ENCODE results near the gene PXK. TPM values are rescaled to one million over a fixed set of nuclear protein-coding genes. Genes with fewer than 3 reads are reported as not detected.
A peak's percentile ranks its signal among the peaks of the same experiment; 100 is the strongest.

Gene PXK
- total and polyA plus RNA-seq, 8 donors, result 8.3 to 54.0 (median 31.1) TPM

GRCh38 chr3:58411851-58412830 is 79.4 kb downstream of the PXK start:
- intact Hi-C loops (cut with DNase I; ENCODE audit: low total_unique reads), result loop anchor here (2.0 kb wide), 1 partner anchor 91 kb away; no protein-coding TSS in a partner anchor

GRCh38 chr3:58414538-58415197 is 82.0 kb downstream of the PXK start:
- peak overlapping the region in 2 of 5 donors; percentile 7 to 18 for H3K27ac ChIP-seq
- peak; percentile 40 to 85 for DNase-seq
- no peak overlapping the region for H3K4me3 ChIP-seq
- no peak for TF ChIP-seq POLR2A (IDR thresholded peaks at IDR 0.05)
- TF ChIP-seq CTCF (IDR thresholded peaks at IDR 0.05), result peak in 5 of 7 experiments; percentile 57 to 86 (median 77)
- TF ChIP-seq POLR2AphosphoS5 (IDR thresholded peaks at IDR 0.05), result peak in 1 of 3 donors; percentile 55
- no peak for TF ChIP-seq EP300 (IDR thresholded peaks at IDR 0.05)
- peaks cover 10 to 59% (median 43%) of the 10 kb centered on the region in 4 donors for H3K36me3 ChIP-seq
- H3K4me1 ChIP-seq, result peaks cover 4 to 20% (median 10%) of the 10 kb centered on the region in 4 donors
- intact Hi-C loops (cut with DNase I; ENCODE audit: low total_unique reads), result no loop called here
- no peaks in the 10 kb centered on the region for H3K27me3 ChIP-seq
- no peaks in the 10 kb centered on the region for H3K9me3 ChIP-seq

More at GRCh38 chr3:58411851-58412830, 79.4 kb downstream of the PXK start:
- TF ChIP-seq POLR2AphosphoS5 (IDR thresholded peaks at IDR 0.05) (no peak), EP300 (IDR thresholded peaks at IDR 0.05) (no peak), CTCF (IDR thresholded peaks at IDR 0.05) (no peak), POLR2A (IDR thresholded peaks at IDR 0.05) (no peak)
- peaks cover 17 to 70% (median 63%) of the 10 kb centered on the region in 4 donors for H3K36me3 ChIP-seq
- no peak for DNase-seq
- no peak overlapping the region for H3K27ac ChIP-seq
- WGBS, 5 donors, result 70 to 92% (median 82%) methylated on average over 8 of the region's 8 CpGs
- no peaks in the 10 kb centered on the region for H3K9me3 ChIP-seq
- H3K4me1 ChIP-seq, result peaks cover 0 to 13% (median 5%) of the 10 kb centered on the region in 4 donors
- H3K27me3 ChIP-seq, result no peaks in the 10 kb centered on the region
- no peak overlapping the region for H3K4me3 ChIP-seq

GRCh38 chr3:58416191-58416590 is 83.5 kb downstream of the PXK start:
- Histone ChIP-seq H3K36me3 (peaks cover 3 to 50% (median 35%) of the 10 kb centered on the region in 4 donors), H3K4me3 (no peak overlapping the region), H3K4me1 (peaks cover 5 to 25% (median 12%) of the 10 kb centered on the region in 4 donors), H3K9me3 (no peaks in the 10 kb centered on the region), H3K27ac (no peak overlapping the region), H3K27me3 (no peaks in the 10 kb centered on the region)
- TF ChIP-seq CTCF (IDR thresholded peaks at IDR 0.05), result no peak
- TF ChIP-seq EP300 (IDR thresholded peaks at IDR 0.05), result no peak
- no peak for TF ChIP-seq POLR2A (IDR thresholded peaks at IDR 0.05)
- no peak for TF ChIP-seq POLR2AphosphoS5 (IDR thresholded peaks at IDR 0.05)
- intact Hi-C loops (cut with DNase I; ENCODE audit: low total_unique reads), result no loop called here
- no peak for DNase-seq
- WGBS, 5 donors, result 83 to 90% (median 85%) methylated on average over 2 of the region's 2 CpGs

- Histone ChIP-seq H3K4me3 (no peak overlapping the region), H3K4me1 (peaks cover 5 to 25% (median 12%) of the 10 kb centered on the region in 4 donors), H3K36me3 (peaks cover 3 to 50% (median 35%) of the 10 kb centered on the region in 4 donors), H3K27ac (no peak overlapping the region), H3K9me3 (no peaks in the 10 kb centered on the region), H3K27me3 (no peaks in the 10 kb centered on the region)
- TF ChIP-seq POLR2AphosphoS5 (IDR thresholded peaks at IDR 0.05) (no peak), EP300 (IDR thresholded peaks at IDR 0.05) (no peak), POLR2A (IDR thresholded peaks at IDR 0.05) (no peak), CTCF (IDR thresholded peaks at IDR 0.05) (no peak)
- WGBS, 5 donors, result 86 to 97% (median 88%) methylated on average over 2 of the region's 2 CpGs
- DNase-seq, result no peak
- intact Hi-C loops (cut with DNase I; ENCODE audit: low total_unique reads), result no loop called here
Measured at GRCh38 chr3:58417075-58417474, 84.4 kb downstream of the PXK start.
